Peyer's patch (tissue), 4 donors: ENCODE results near the gene CLDN6. TPM values are rescaled to one million over a fixed set of nuclear protein-coding genes. Genes with fewer than 3 reads are reported as not detected.

Source experiments
- DNase-seq, 3 donors: peaks; one replicate each; pipeline ENCODE4 v3.0.0-alpha.2; 2017 to 2019
- H3K27ac ChIP-seq, 4 donors: fragments of 200-600 bp; sonication (generic); one replicate each; pipeline ENCODE4 v1.5.1; 2016 to 2019
- H3K27me3 ChIP-seq, 2 donors: fragments of 200-600 bp; sonication (generic); one replicate each; pipeline ENCODE4 v1.5.1; 2019
- H3K36me3 ChIP-seq, 3 donors: fragments of 200-600 bp; sonication (generic); one replicate each; pipeline ENCODE4 v1.5.1; 2016 to 2019
- H3K4me1 ChIP-seq, 4 donors: fragments of 200-600 bp; sonication (generic); one replicate each; pipeline ENCODE4 v1.5.1; 2016 to 2019
- H3K4me3 ChIP-seq, 4 donors: fragments of 200-600 bp; sonication (generic); 1 replicate in 3 of 4; 2 replicates in 1 of 4; pipeline ENCODE4 v1.5.1; 2016 to 2019; ENCODE audit warnings: mild to moderate bottlenecking in 1 of 4
- H3K9me3 ChIP-seq, 4 donors: fragments of 200-600 bp; sonication (generic); one replicate each; pipeline ENCODE4 v1.5.1; 2016 to 2019; ENCODE audit warnings: mild to moderate bottlenecking in 1 of 4
- POLR2A ChIP-seq, 2 donors: fragments of 450-650 bp; IDR thresholded peaks; one replicate each; pipeline ENCODE4 v1.5.1; 2017; ENCODE audit warnings: antibody characterized with exemption in 2 of 2, mild to moderate bottlenecking in 2 of 2, moderate library complexity in 2 of 2
- total RNA-seq, 4 donors: library from RNA; depleted of rRNA; stranded (reverse); fragments of >200 nt; gene quantifications; one replicate each; pipeline ENCODE4 v1.1.0, GENCODE V29; 2016
- TF ChIP-seq, protein P1 (sequence below), 6 experiments: fragments of 450-650 bp in 4 of 6; fragments of 200-600 bp in 2 of 6; sonication (generic) in 1 of 6; IDR thresholded peaks; one replicate each; pipeline ENCODE4 v1.5.1; 2017 to 2019; ENCODE audit warnings: antibody characterized with exemption in 6 of 6, mild to moderate bottlenecking in 3 of 6, moderate library complexity in 1 of 6

CLDN6 gene
- total RNA-seq, 4 donors from 2014 or later = not detected

DNA sequence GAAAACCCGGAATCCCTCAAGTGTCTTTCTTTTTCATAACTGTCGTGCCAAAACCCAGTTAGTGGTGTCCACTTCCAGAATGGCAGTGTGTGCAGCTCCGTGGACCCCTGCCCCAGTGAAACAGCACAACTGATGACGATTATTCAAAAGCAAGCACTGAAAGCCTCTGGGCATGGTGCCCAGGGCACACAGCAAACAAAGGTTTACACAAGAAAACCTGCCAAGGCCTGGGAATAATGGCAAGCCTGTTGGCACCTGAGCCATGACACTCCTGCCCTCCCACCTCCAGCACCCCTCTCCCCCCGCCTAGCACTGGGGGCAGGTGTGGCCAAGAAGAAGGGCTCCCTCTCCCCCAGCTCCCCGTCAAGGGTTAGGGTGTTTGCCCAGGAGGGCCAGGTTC lies 40.5 kb downstream of the CLDN6 start:
- Histone ChIP-seq H3K9me3 (no peaks in the 10 kb centered on the region), H3K4me1 (peaks cover 5 to 19% (median 5%) of the 10 kb centered on the region in 4 donors), H3K4me3 (no peak overlapping the region), H3K27ac (no peak overlapping the region), H3K36me3 (no peaks in the 10 kb centered on the region), H3K27me3 (no peaks in the 10 kb centered on the region)
- DNase-seq = no peak
- TF ChIP-seq, protein P1, sequence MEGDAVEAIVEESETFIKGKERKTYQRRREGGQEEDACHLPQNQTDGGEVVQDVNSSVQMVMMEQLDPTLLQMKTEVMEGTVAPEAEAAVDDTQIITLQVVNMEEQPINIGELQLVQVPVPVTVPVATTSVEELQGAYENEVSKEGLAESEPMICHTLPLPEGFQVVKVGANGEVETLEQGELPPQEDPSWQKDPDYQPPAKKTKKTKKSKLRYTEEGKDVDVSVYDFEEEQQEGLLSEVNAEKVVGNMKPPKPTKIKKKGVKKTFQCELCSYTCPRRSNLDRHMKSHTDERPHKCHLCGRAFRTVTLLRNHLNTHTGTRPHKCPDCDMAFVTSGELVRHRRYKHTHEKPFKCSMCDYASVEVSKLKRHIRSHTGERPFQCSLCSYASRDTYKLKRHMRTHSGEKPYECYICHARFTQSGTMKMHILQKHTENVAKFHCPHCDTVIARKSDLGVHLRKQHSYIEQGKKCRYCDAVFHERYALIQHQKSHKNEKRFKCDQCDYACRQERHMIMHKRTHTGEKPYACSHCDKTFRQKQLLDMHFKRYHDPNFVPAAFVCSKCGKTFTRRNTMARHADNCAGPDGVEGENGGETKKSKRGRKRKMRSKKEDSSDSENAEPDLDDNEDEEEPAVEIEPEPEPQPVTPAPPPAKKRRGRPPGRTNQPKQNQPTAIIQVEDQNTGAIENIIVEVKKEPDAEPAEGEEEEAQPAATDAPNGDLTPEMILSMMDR (IDR thresholded peaks at IDR 0.05) = no peak
- no peak for TF ChIP-seq POLR2A (IDR thresholded peaks at IDR 0.05)

DNA sequence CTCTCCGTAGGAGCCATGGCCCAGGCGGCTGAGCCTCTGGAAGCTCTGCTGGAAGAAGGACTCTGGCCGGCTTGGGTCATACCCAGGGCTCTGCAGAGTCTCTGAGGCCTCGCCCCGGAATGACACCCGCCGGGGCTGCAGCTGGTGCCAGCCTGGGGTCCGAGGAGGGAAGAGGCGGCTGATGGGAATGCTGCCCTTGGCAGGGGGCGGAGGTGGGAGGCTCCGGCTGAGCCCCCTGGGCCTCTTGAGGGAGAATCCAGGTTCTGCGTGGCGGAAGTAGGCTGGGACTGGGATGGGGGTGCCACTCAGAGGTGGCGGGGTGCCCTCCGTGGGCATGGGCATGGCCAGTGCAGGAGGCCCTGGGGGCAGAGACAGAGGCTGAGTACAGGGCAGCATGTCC lies 41.3 kb downstream of the CLDN6 start:
- no peak overlapping the region for H3K27ac ChIP-seq
- TF ChIP-seq, protein P1 (IDR thresholded peaks at IDR 0.05) = no peak
- no peak for TF ChIP-seq POLR2A (IDR thresholded peaks at IDR 0.05)
- DNase-seq = no peak
- H3K9me3 ChIP-seq = no peaks in the 10 kb centered on the region
- no peaks in the 10 kb centered on the region for H3K36me3 ChIP-seq
- no peak overlapping the region for H3K4me3 ChIP-seq
- peaks cover 5 to 19% (median 5%) of the 10 kb centered on the region in 4 donors for H3K4me1 ChIP-seq
- no peaks in the 10 kb centered on the region for H3K27me3 ChIP-seq

DNA sequence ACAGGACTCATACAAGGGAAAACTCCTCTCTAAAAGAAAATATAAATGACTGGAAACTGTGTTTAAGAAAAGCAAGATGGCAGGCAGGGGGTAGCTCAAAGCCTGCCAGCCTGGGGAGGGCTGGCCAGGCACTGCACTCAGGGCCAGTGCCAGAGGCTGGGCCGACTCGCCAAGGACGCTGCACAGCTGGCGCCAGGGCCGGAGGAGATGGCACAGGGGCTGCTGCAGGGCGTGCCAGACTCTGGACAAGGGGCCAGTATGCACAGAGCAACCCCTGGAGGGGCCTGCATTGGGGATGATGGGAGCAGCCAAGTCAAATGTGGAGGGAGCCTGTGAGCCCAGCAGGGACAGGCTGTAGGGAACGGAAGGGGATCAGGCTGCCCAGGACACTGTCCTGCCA lies 41.8 kb downstream of the CLDN6 start:
- no peak for DNase-seq
- Histone ChIP-seq H3K4me3 (no peak overlapping the region), H3K4me1 (peaks cover 5 to 15% (median 5%) of the 10 kb centered on the region in 4 donors), H3K27ac (no peak overlapping the region), H3K9me3 (no peaks in the 10 kb centered on the region), H3K27me3 (no peaks in the 10 kb centered on the region), H3K36me3 (no peaks in the 10 kb centered on the region)
- TF ChIP-seq, protein P1 (IDR thresholded peaks at IDR 0.05) = no peak
- TF ChIP-seq POLR2A (IDR thresholded peaks at IDR 0.05) = no peak

DNA sequence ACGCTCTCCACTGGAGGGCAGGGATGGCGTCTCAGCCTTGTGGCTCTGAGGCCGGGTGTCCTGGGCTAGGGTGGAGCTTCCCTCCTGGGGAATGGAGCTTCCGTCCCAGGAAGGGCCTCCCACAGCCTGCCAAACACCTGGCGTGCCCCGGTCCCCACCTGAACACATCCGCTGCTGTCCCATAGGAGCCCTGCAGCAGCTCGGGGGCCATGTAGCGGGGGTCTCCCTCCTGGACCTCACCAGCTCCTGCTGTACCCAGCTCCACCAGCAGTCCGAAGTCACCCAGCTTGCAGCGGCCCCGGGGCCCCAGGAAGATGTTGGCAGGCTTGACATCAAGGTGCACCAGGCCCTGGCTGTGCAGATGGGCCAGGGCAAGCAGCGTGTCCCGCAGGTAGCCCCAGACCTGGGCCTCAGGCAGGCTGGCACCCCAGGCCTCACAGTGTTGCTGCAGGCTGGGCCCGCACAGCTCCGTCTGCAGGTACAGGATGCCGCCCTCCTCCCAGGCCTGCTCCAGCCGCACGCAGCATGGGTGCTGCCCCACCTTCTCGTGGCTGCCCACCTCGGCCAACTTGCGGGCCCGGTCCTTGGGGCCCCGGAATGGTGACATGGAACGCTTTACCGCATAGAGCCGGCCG lies 42.7 kb downstream of the CLDN6 start:
- no peak for TF ChIP-seq POLR2A (IDR thresholded peaks at IDR 0.05)
- TF ChIP-seq, protein P1 (IDR thresholded peaks at IDR 0.05) = no peak
- Histone ChIP-seq H3K9me3 (no peaks in the 10 kb centered on the region), H3K27ac (no peak overlapping the region), H3K4me1 (peaks cover 0 to 14% (median 6%) of the 10 kb centered on the region in 4 donors), H3K4me3 (no peak overlapping the region), H3K36me3 (no peaks in the 10 kb centered on the region), H3K27me3 (no peaks in the 10 kb centered on the region)
- DNase-seq = no peak

DNA sequence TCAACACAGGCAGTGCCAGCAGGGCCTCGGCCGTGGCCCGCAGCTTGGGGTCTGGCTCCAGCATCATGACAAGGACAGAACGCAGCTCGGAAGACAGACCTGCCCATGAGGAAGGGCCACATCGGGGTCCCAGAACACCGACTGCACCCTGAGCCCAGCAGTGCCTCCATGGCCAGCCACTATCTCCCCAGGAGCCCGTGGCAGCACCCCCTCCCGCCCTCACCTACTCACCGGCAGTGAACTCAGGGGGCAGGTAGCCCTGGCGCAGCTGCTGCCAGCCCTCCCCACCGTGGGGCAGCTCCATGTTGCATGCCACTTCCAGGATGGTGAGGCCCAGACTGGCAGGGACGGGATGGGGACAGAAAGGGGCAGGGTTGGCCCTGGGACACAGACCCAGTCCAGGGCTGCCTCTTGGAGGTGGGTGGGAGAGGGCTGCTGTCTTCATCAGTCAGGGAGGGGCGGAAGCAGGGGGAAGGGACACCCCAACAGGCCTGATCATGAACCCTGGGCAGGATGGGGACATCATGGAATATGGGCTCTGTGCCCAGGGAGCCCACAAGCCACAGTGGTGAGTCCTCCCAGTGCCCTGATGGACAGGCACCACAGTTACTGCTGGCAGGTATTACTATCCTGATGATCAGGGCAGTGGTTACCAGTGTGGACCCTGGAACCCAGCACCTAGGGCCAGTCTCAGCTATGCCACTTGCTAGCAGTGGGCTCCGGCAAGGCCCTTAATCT lies 43.5 kb downstream of the CLDN6 start:
- Histone ChIP-seq H3K36me3 (no peaks in the 10 kb centered on the region), H3K9me3 (no peaks in the 10 kb centered on the region), H3K27ac (no peak overlapping the region), H3K4me1 (peaks cover 0 to 10% (median 5%) of the 10 kb centered on the region in 4 donors), H3K27me3 (no peaks in the 10 kb centered on the region), H3K4me3 (no peak overlapping the region)
- no peak for TF ChIP-seq POLR2A (IDR thresholded peaks at IDR 0.05)
- TF ChIP-seq, protein P1 (IDR thresholded peaks at IDR 0.05) = no peak
- DNase-seq = no peak
